ENCODE results near the gene RAD51B.

RAD51B gene

GRCh38 chr14:68293404-68293803, 473.8 kb downstream of the RAD51B start:
- TF ChIP-seq PATZ1 (tag by site-specific recombination; IDR thresholded peaks at IDR 0.05) = no peak
- no peak for TF ChIP-seq KLF10 (tag by site-specific recombination; IDR thresholded peaks at IDR 0.05)
- no peak for TF ChIP-seq ZNF148 (tag by site-specific recombination; IDR thresholded peaks at IDR 0.05; ENCODE audit: borderline replicate concordance)
- no peak for TF ChIP-seq ZNF518A (tag by site-specific recombination; conservative IDR thresholded peaks at IDR 0.05; ENCODE audit: low read depth)
- TF ChIP-seq ZIC2 (tag by site-specific recombination; IDR thresholded peaks at IDR 0.05) = no peak
- TF ChIP-seq TRIM28 (IDR thresholded peaks at IDR 0.05; ENCODE audit: borderline replicate concordance, low read length) = no peak
- TF ChIP-seq ZNF623 (tag by site-specific recombination; IDR thresholded peaks at IDR 0.05) = no peak
- TF ChIP-seq ZNF776 (tag by site-specific recombination; IDR thresholded peaks at IDR 0.05; ENCODE audit: borderline replicate concordance) = no peak
- no peak for TF ChIP-seq ZNF239 (tag by site-specific recombination; IDR thresholded peaks at IDR 0.05)
- no peak for TF ChIP-seq ZNF449 (tag by site-specific recombination; IDR thresholded peaks at IDR 0.05)
- TF ChIP-seq KLF9 (tag by site-specific recombination; IDR thresholded peaks at IDR 0.05; ENCODE audit: low read depth) = no peak
- no peak for TF ChIP-seq OVOL3 (tag by site-specific recombination; IDR thresholded peaks at IDR 0.05)
- no peak for TF ChIP-seq ZNF645 (tag by site-specific recombination; IDR thresholded peaks at IDR 0.05)
- TF ChIP-seq ZNF433 (tag by site-specific recombination; IDR thresholded peaks at IDR 0.05; ENCODE audit: low read depth) = no peak
- no peak for TF ChIP-seq ZNF274 (IDR thresholded peaks at IDR 0.05; ENCODE audit: low read length)
- no peak for TF ChIP-seq ZNF274 (tag by site-specific recombination; IDR thresholded peaks at IDR 0.05; ENCODE audit: borderline replicate concordance)
- no peak for TF ChIP-seq ZNF354C (tag by site-specific recombination; IDR thresholded peaks at IDR 0.05; ENCODE audit: borderline replicate concordance, low read depth)
- TF ChIP-seq ZNF488 (tag by site-specific recombination; IDR thresholded peaks at IDR 0.05) = no peak
- Histone ChIP-seq H3K36me3 (ENCODE audit: control insufficient read depth in 2 of 2, insufficient read depth in 1 of 2, low read length in 2 of 2) (no peaks in the 10 kb centered on the region), H3K9me3 (ENCODE audit: control insufficient read depth, insufficient read depth, low read depth, low read length) (no peaks in the 10 kb centered on the region), H3K4me1 (ENCODE audit: control insufficient read depth, insufficient read depth, low read length) (peaks cover 14% of the 10 kb centered on the region), H3K27ac (ENCODE audit: extremely low read depth, low read depth, low read length) (no peak overlapping the region; the same call in 1 of the 2 replicates), H3K4me3 (ENCODE audit: low read depth, low read length) (no peak overlapping the region)
- POLR2A ChIA-PET = no interaction called here
- CTCF ChIA-PET = no interaction called here

Data from HEK293 (cell line).